SK-N-MC (cell line): ENCODE measurements around the gene CMIP.

ENCODE experiments used
- DNase-seq: peaks from one replicate; pipeline ENCODE4 v3.0.0-alpha.2; 2011; ENCODE audit warnings: low read depth, low spot score
- H3K27ac ChIP-seq: fragments of 200-600 bp; sonication (generic); 2 replicates; pipeline ENCODE4 v1.5.1; 2016; ENCODE audit warnings: mixed run types
- H3K36me3 ChIP-seq: fragments of 200-600 bp; sonication (generic); 2 replicates; pipeline ENCODE4 v1.6.1; 2017; ENCODE audit warnings: antibody characterized with exemption, low read length, mixed read lengths; ENCODE audit not compliant: insufficient read depth
- H3K4me3 ChIP-seq: fragments of 200-600 bp; sonication (generic); 2 replicates; pipeline ENCODE4 v1.5.1; 2016
- H3K9ac ChIP-seq: fragments of 200-600 bp; sonication (generic); 2 replicates; pipeline ENCODE4 v1.8.0; 2017; ENCODE audit warnings: mixed run types, mixed read lengths; ENCODE audit not compliant: insufficient read length
- H3K9me3 ChIP-seq: fragments of 200-600 bp; sonication (generic); 2 replicates; pipeline ENCODE4 v1.6.1; 2017; ENCODE audit warnings: low read depth, mild to moderate bottlenecking, antibody characterized with exemption, low read length, moderate library complexity, mixed read lengths
- EZH2 ChIP-seq: fragments of 200-600 bp; sonication (generic); IDR thresholded peaks from one replicate; pipeline ENCODE4 v1.6.1; 2017; ENCODE audit warnings: antibody characterized with exemption
- FOXP2 ChIP-seq: optimal IDR thresholded peaks from 2 replicates; pipeline ENCODE3; 2011; ENCODE audit warnings: mild to moderate bottlenecking, moderate library complexity; ENCODE audit not compliant: insufficient read depth; ENCODE audit errors: extremely low read length, control extremely low read depth
- POLR2AphosphoS5 ChIP-seq: IDR thresholded peaks from 2 replicates; pipeline ENCODE4 v1.6.1; 2012; ENCODE audit warnings: mild to moderate bottlenecking, low read depth, low read length, borderline replicate concordance

The CMIP gene

DNA sequence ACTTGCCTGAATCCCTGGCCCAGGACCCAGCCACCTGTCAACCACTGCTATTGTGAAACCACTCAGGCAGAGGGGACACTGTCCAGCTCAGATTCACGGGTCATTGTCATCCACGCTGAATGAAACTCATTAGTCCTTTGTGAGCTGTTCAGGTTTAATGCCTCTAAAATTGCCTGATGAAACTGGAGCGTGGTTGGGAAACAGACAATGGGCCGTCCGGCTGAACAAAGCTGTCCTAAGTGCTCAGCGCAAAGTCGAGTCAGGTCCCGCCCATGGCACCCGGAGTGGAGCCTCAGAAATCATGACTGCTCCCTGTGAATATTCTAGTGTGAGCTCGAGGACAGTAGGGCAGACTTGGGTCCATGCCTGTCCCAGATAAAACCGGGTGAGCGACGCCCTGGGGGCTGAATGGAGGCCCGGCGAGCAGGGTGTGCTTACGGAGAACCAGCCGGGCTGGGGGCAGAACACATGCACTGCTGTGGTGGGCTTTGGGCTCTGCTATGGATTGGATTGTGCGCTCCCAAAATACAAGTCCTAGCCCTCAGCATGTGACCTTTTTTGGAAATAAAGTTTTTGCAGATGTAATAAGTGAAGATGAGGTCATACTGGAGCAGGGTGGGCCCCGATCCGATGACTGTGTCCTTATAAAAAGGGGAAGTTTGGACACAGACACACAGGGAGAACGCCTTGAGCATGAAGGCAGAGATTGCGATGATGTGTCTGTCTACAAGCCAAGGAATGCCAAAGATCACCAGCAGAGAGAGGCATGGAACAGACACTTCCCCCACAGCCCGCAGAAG, 12.9 kb upstream of the CMIP start:
- Histone ChIP-seq H3K27ac (no peak overlapping the region), H3K9ac (no peak overlapping the region), H3K36me3 (no peaks in the 10 kb centered on the region), H3K9me3 (no peaks in the 10 kb centered on the region), H3K4me3 (no peak overlapping the region)
- no peak for DNase-seq
- no peak for TF ChIP-seq POLR2AphosphoS5
- TF ChIP-seq EZH2, result no peak
- no peak for TF ChIP-seq FOXP2

DNA sequence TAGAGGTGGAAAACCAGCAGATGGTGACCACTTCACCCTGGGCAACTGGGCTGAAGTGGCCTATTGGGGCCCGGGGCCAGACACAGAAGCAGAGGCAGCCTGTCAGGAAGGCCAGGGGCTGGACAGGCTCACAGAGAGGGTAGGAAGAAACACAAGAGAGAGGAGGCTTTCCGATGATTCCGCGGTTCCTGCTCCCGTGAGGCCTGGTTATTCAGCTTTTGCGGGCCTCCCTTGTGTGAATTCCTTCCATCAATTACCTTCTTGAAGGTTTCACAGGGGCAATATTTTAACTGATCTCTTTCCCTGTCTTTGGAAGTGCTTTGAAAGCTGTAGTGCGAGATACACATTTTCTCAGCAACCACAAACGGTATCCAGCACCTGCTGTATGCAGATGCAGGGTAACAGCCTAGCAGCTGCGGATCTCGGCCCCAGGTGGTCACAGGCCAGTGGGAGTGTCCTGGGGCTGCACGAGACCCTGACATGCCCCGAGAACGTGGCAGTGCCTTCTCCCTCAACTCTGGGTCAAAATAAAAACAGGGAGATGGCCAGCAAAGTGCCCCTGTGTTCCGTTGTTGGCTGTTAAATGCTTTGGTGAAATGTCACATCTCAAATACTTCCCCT, 11.6 kb upstream of the CMIP start:
- no peaks in the 10 kb centered on the region for H3K9me3 ChIP-seq
- H3K9ac ChIP-seq, result no peak overlapping the region
- no peak overlapping the region for H3K27ac ChIP-seq
- no peak overlapping the region for H3K4me3 ChIP-seq
- H3K36me3 ChIP-seq, result no peaks in the 10 kb centered on the region
- TF ChIP-seq EZH2 (no peak), FOXP2 (no peak), POLR2AphosphoS5 (no peak)
- no peak for DNase-seq

- Histone ChIP-seq H3K36me3 (no peaks in the 10 kb centered on the region), H3K27ac (no peak overlapping the region), H3K9ac (no peak overlapping the region), H3K9me3 (no peaks in the 10 kb centered on the region), H3K4me3 (no peak overlapping the region)
- DNase-seq, result no peak
- TF ChIP-seq POLR2AphosphoS5 (no peak), EZH2 (no peak), FOXP2 (no peak)
These were observed 9.5 kb upstream of the CMIP start for GRCh38 chr16:81435103-81435502.

- TF ChIP-seq POLR2AphosphoS5, result no peak
- TF ChIP-seq FOXP2, result no peak
- no peak for TF ChIP-seq EZH2
- no peak for DNase-seq
- H3K27ac ChIP-seq, result no peak overlapping the region
- no peaks in the 10 kb centered on the region for H3K36me3 ChIP-seq
- no peaks in the 10 kb centered on the region for H3K9me3 ChIP-seq
- H3K9ac ChIP-seq, result no peak overlapping the region
- H3K4me3 ChIP-seq, result no peak overlapping the region
These were observed 9.0 kb upstream of the CMIP start for GRCh38 chr16:81435567-81435966.

DNA sequence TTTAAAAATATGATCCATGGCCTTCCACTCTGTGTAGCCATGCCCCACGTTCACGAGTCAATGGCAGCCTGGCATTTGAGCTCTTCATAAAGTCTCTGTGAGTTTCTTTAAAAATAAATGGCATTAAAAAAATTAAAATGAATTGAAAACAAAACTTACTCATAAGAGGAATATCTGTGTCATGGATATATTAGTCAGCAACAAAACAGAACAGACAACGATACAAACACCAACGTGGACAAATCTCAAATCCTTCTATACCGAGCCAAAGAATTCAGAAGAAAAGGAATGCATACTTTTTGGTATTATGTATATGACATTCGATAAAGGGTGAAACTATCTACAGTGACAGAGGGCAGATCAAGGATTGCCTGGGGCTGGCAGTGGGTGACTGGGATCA, 8.2 kb upstream of the CMIP start:
- H3K9ac ChIP-seq, result no peak overlapping the region
- DNase-seq, result no peak
- no peak for TF ChIP-seq POLR2AphosphoS5
- TF ChIP-seq FOXP2, result no peak
- no peak for TF ChIP-seq EZH2
- H3K4me3 ChIP-seq, result no peak overlapping the region
- H3K36me3 ChIP-seq, result no peaks in the 10 kb centered on the region
- no peak overlapping the region for H3K27ac ChIP-seq
- H3K9me3 ChIP-seq, result no peaks in the 10 kb centered on the region

DNA sequence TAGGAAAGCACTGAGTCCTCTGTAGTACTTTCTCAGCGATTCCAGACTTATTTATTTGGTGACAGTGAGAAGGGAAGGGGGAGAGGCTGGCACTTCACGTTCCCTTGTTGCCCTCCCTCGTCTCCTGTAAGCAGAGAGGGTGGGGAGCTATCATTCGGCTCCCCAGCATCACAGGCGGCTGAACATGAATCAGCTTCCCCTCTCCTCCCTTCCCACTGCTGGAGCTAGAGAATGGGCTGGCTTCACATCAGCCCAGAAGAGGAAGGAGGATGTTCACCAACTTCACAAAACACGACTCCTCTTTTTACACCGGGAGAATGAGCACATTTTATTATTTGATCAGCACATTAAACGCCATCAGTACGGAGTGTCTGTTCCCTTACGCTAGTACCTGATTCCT, 6.7 kb upstream of the CMIP start:
- no peak for DNase-seq
- Histone ChIP-seq H3K27ac (no peak overlapping the region), H3K4me3 (no peak overlapping the region), H3K9ac (no peak overlapping the region), H3K36me3 (no peaks in the 10 kb centered on the region), H3K9me3 (no peaks in the 10 kb centered on the region)
- TF ChIP-seq FOXP2 (no peak), EZH2 (no peak), POLR2AphosphoS5 (no peak)

GRCh38 chr16:81440888-81441761, 3.5 kb upstream of the CMIP start:
- no peak overlapping the region for H3K4me3 ChIP-seq
- no peak overlapping the region for H3K27ac ChIP-seq
- no peak for TF ChIP-seq POLR2AphosphoS5
- TF ChIP-seq FOXP2, result no peak
- no peak for TF ChIP-seq EZH2
- H3K9me3 ChIP-seq, result no peaks in the 10 kb centered on the region
- DNase-seq, result no peak
- no peak overlapping the region for H3K9ac ChIP-seq
- no peaks in the 10 kb centered on the region for H3K36me3 ChIP-seq

DNA sequence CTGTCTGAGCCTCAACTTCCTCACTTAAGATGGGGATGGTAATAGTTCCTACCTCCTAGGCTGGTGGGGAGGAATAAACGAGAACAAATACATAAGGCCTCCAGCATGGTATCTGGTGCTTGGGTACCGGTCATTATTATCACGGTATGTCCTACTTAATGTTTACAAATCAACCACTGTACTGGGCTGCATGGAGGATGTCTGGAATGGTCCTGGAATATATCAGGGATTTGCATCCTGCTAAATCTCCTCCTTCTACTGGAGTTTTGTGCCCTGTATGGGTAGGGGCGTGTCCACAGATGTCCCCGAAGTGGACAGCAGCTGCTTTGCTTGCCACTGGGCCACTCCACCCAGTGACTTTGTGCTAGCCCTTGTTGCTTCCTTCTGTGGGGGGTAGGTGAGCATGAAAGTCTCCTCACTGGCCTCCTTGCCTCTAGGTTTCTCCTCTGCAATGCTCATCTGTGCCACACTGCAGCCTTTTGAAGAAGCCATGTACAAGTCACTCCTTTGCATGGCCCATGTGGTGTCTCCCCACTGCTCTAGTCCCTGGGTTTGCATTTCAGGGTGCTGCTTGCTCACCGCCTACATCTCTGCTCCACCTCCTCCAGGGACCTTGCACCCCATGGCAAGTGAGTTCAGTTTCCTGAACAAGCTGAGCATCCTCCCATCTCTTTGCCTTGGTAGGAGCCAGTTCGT, 2.2 kb upstream of the CMIP start:
- no peak overlapping the region for H3K4me3 ChIP-seq
- DNase-seq, result no peak
- no peak overlapping the region for H3K27ac ChIP-seq
- H3K9ac ChIP-seq, result no peak overlapping the region
- H3K9me3 ChIP-seq, result no peaks in the 10 kb centered on the region
- no peak for TF ChIP-seq POLR2AphosphoS5
- no peak for TF ChIP-seq EZH2
- TF ChIP-seq FOXP2, result no peak
- H3K36me3 ChIP-seq, result no peaks in the 10 kb centered on the region
